Endothelial cell of umbilical vein (primary cell): ENCODE measurements around the gene SLC38A11. TPM values are rescaled to one million over a fixed set of nuclear protein-coding genes. Genes with fewer than 3 reads are reported as not detected.
"Not testable (repeated sequence)": the region's sequence is repeated elsewhere in the genome, so short reads cannot be mapped to it uniquely, and the experiment has no call there.

Experiments
- BruUV-seq: library from RNA; stranded (reverse); fragments of 400-500 nt; replicated peaks from 2 replicates; lab custom pipeline; 2021; lab: Mats Ljungman, UMichigan
- CTCF ChIA-PET: fragments of 300-600, 350-600 bp; sonication (Branson Sonifier 250); formaldehyde crosslinking; loops from one replicate; lab custom pipeline; 2021; ENCODE audit warnings: antibody characterized with exemption, inconsistent platforms; lab: Charles Lee
- POLR2A ChIA-PET: fragments of 300-600, 350-600 bp; sonication (Branson Sonifier 250); formaldehyde crosslinking; loops from one replicate; lab custom pipeline; 2021; ENCODE audit warnings: antibody characterized with exemption, inconsistent platforms; lab: Charles Lee
- DNase-seq: peaks from one replicate; pipeline ENCODE4 v3.0.0-alpha.2; 2011; ENCODE audit warnings: low read depth, low spot score
- FAIRE-seq: peaks from 2 replicates; lab custom pipeline; 2011; peaks lifted over from hg19 to GRCh38; lab: Jason Lieb, UNC
- H2AFZ ChIP-seq: 2 replicates; pipeline ENCODE4 v1.6.0; 2012; ENCODE audit warnings: low read depth, low read length, control low read depth, inconsistent platforms
- H3K27ac ChIP-seq: 2 replicates; pipeline ENCODE4 v1.5.1; 2011; ENCODE audit warnings: low read depth, mild to moderate bottlenecking, control low read depth, low read length, moderate library complexity; ENCODE audit not compliant: insufficient read depth
- H3K27me3 ChIP-seq, 2 experiments: 2 replicates each; pipeline versions ENCODE4 v1.6.0 to v1.6.1; 2011; ENCODE audit warnings: low read length in 2 of 2, mixed read lengths in 1 of 2; ENCODE audit not compliant: control insufficient read depth in 2 of 2, insufficient read depth in 2 of 2
- H3K36me3 ChIP-seq, 2 experiments: 2 replicates in 1 of 2; 3 replicates in 1 of 2; pipeline ENCODE4 v1.5.1; 2011; ENCODE audit warnings: low read length in 2 of 2, mild to moderate bottlenecking in 1 of 2, moderate library complexity in 1 of 2; ENCODE audit not compliant: control insufficient read depth in 2 of 2, insufficient read depth in 2 of 2; ENCODE audit errors: extremely low read depth in 1 of 2
- H3K4me1 ChIP-seq: 3 replicates; pipeline ENCODE4 v1.5.1; 2011; ENCODE audit warnings: mild to moderate bottlenecking, low read length; ENCODE audit not compliant: control insufficient read depth, insufficient read depth; ENCODE audit errors: extremely low read depth
- H3K4me2 ChIP-seq: 2 replicates; pipeline ENCODE4 v1.6.1; 2011; ENCODE audit warnings: low read length, control low read depth, mixed read lengths; ENCODE audit not compliant: insufficient read depth
- H3K4me3 ChIP-seq, 3 experiments: fragments of 200-600 bp in 1 of 3; sonication (generic), shearing (Covaris generic) in 1 of 3; replicated peaks in 1 of 3; 2 replicates each; pipeline ENCODE4 v1.5.1; 2011 to 2016; ENCODE audit warnings: control low read depth in 3 of 3, low read length in 3 of 3, mild to moderate bottlenecking in 2 of 3, inconsistent platforms in 1 of 3, low read depth in 1 of 3, moderate library complexity in 1 of 3; ENCODE audit not compliant: insufficient read depth in 1 of 3
- H3K79me2 ChIP-seq: 2 replicates; pipeline ENCODE4 v1.6.0; 2012; ENCODE audit warnings: low read length, inconsistent platforms; ENCODE audit not compliant: control insufficient read depth, insufficient read depth
- H3K9ac ChIP-seq: replicated peaks from 2 replicates; pipeline ENCODE3; 2011; ENCODE audit warnings: low read length, control low read depth; ENCODE audit not compliant: insufficient read depth; ENCODE audit errors: extremely low read depth
- H3K9me1 ChIP-seq: replicated peaks from 3 replicates; pipeline ENCODE4 v1.6.0; 2011; ENCODE audit warnings: mild to moderate bottlenecking, low read length; ENCODE audit not compliant: control insufficient read depth, insufficient read depth; ENCODE audit errors: extremely low read depth
- H3K9me3 ChIP-seq: replicated peaks from 2 replicates; pipeline ENCODE4 v1.5.1; 2012; ENCODE audit warnings: low read length, inconsistent platforms; ENCODE audit not compliant: control insufficient read depth, insufficient read depth
- H4K20me1 ChIP-seq: replicated peaks from 2 replicates; pipeline ENCODE3; 2011; ENCODE audit warnings: mild to moderate bottlenecking, low read length; ENCODE audit not compliant: control insufficient read depth, insufficient read depth; ENCODE audit errors: extremely low read depth
- CTCF ChIP-seq, 2 donors: IDR thresholded peaks; 1 replicate in 1 of 2; 2 replicates in 1 of 2; pipeline ENCODE4 v1.5.1; 2011; ENCODE audit warnings: low read length in 2 of 2, mild to moderate bottlenecking in 2 of 2, moderate library complexity in 2 of 2, control low read depth in 1 of 2, inconsistent platforms in 1 of 2, low read depth in 1 of 2; ENCODE audit not compliant: insufficient read depth in 1 of 2; ENCODE audit errors: extremely low read depth in 1 of 2
- EZH2 ChIP-seq: IDR thresholded peaks from 2 replicates; pipeline ENCODE4 v1.6.1; 2012; ENCODE audit warnings: borderline replicate concordance, low read depth, mild to moderate bottlenecking, moderate library complexity, low read length, inconsistent platforms; ENCODE audit not compliant: severe bottlenecking
- FOS ChIP-seq: IDR thresholded peaks from 2 replicates; pipeline ENCODE4 v1.6.1; 2011; ENCODE audit warnings: mild to moderate bottlenecking, low read length, moderate library complexity, borderline replicate concordance; ENCODE audit not compliant: insufficient read depth
- GATA2 ChIP-seq: IDR thresholded peaks from 2 replicates; pipeline ENCODE4 v1.7.0; 2011; ENCODE audit warnings: low read depth, mild to moderate bottlenecking, moderate library complexity, mixed read lengths, low read length; ENCODE audit not compliant: insufficient read length, insufficient read depth
- JUN ChIP-seq: IDR thresholded peaks from 2 replicates; pipeline ENCODE4 v1.6.1; 2011; ENCODE audit warnings: borderline replicate concordance, low read depth; ENCODE audit not compliant: insufficient read length, insufficient read depth
- MAX ChIP-seq: IDR thresholded peaks from 2 replicates; pipeline ENCODE4 v1.6.1; 2011; ENCODE audit not compliant: insufficient read depth, insufficient read length
- MYC ChIP-seq: IDR thresholded peaks from one replicate; pipeline ENCODE4 v1.6.1; 2011; ENCODE audit warnings: mild to moderate bottlenecking, low read depth, low read length
- POLR2A ChIP-seq: IDR thresholded peaks from 2 replicates; pipeline ENCODE4 v1.6.1; 2012; ENCODE audit warnings: low read depth, mild to moderate bottlenecking, control low read depth, low read length
- POLR2AphosphoS5 ChIP-seq: IDR thresholded peaks from 2 replicates; pipeline ENCODE4 v1.6.1; 2012; ENCODE audit warnings: low read depth, mild to moderate bottlenecking, control low read depth, low read length, moderate library complexity; ENCODE audit not compliant: insufficient read depth
- dilution Hi-C: fragments of 300-500 bp; cut with MboI; formaldehyde crosslinking; loops from one replicate; pipeline ENCODE4 v1.15.0; 2019; ENCODE audit warnings: low sequenced_read_pairs; ENCODE audit not compliant: extremely low pct_ligation_motif_present
- intact Hi-C: fragments of 100-400 bp; cut with micrococcal nuclease; formaldehyde crosslinking; loops from one replicate; pipeline ENCODE4 v1.10.0; 2022
- polyA plus RNA-seq, 4 experiments: library from polyadenylated mRNA; depleted of rRNA in 3 of 4; stranded (reverse) in 3 of 4; unstranded in 1 of 4; fragments of >200 nt; gene quantifications; 2 replicates each; pipeline versions ENCODE4 v1.2.1 to v1.2.3, GENCODE V29; 2011 to 2012; ENCODE audit warnings: missing spikeins in 1 of 4
- total RNA-seq: library from RNA; stranded (reverse); gene quantifications from 2 replicates; pipeline ENCODE4 v1.2.3, GENCODE V29; 2021

Gene SLC38A11
- total and polyA plus RNA-seq, 2 donors (not counting 3 experiments of a cell fraction or from before 2014, with no cell fraction given), result not detected

- POLR2A ChIA-PET, H3K9ac ChIP-seq, H3K4me3 ChIP-seq, H3K9me1 ChIP-seq, H3K4me2 ChIP-seq, FAIRE-seq, dilution Hi-C loops, H3K27ac ChIP-seq, intact Hi-C loops, H3K9me3 ChIP-seq, H3K36me3 ChIP-seq, H2AFZ ChIP-seq, H3K4me1 ChIP-seq, H3K27me3 ChIP-seq, DNase-seq, H3K79me2 ChIP-seq, BruUV-seq, H4K20me1 ChIP-seq: not testable (repeated sequence)
- CTCF ChIA-PET, result interaction anchor here (0.8 to 2.7 kb wide), 6 partner anchors 12 to 122 kb away, joined by 3 to 9 read pairs (median 6); partner anchors contain the start of gene COBLL1
Measured at GRCh38 chr2:164859906-164860693, 95.2 kb downstream of the SLC38A11 start.

GRCh38 chr2:164859251-164859818, 96.0 kb downstream of the SLC38A11 start:
- TF ChIP-seq GATA2 (no peak), FOS (no peak), JUN (no peak), POLR2AphosphoS5 (no peak), MAX (no peak), CTCF (IDR thresholded peaks at IDR 0.05; ENCODE audit: extremely low read depth in 1 of 2, insufficient read depth in 1 of 2, low read depth in 1 of 2, low read length in 2 of 2) (no peak), MYC (no peak), POLR2A (no peak), EZH2 (no peak)
- H3K4me3 ChIP-seq, result no peak overlapping the region
- no peaks in the 10 kb centered on the region for H3K4me1 ChIP-seq
- no peaks in the 10 kb centered on the region for H3K9me3 ChIP-seq
- no peaks in the 10 kb centered on the region for H3K36me3 ChIP-seq
- dilution Hi-C loops (no loop called here), intact Hi-C loops (no loop called here)
- H3K9ac ChIP-seq, result no peak overlapping the region
- no peaks in the 10 kb centered on the region for H3K9me1 ChIP-seq
- POLR2A ChIA-PET, result no interaction called here
- H3K79me2 ChIP-seq, result no peaks in the 10 kb centered on the region
- FAIRE-seq (no peak), DNase-seq (no peak)
- CTCF ChIA-PET, result interaction anchor here (0.7 to 2.7 kb wide), 6 partner anchors 11 to 55 kb away, joined by 3 to 9 read pairs (median 4); partner anchors contain the start of gene COBLL1
- no peak overlapping the region for H2AFZ ChIP-seq
- no peak overlapping the region for H3K4me2 ChIP-seq
- no peak overlapping the region for H3K27ac ChIP-seq
- no TSS peak for BruUV-seq
- H3K27me3 ChIP-seq, result no peaks in the 10 kb centered on the region
- no peaks in the 10 kb centered on the region for H4K20me1 ChIP-seq
